Endometrium (tissue), 2 donors: ENCODE results near the gene KIAA0825.

Source experiments
- FAIRE-seq: peaks from 2 replicates; lab custom pipeline; 2012; peaks lifted over from hg19 to GRCh38; lab: Jason Lieb, UNC
- donor health status: control.
- donor health status: control.

KIAA0825 gene

DNA sequence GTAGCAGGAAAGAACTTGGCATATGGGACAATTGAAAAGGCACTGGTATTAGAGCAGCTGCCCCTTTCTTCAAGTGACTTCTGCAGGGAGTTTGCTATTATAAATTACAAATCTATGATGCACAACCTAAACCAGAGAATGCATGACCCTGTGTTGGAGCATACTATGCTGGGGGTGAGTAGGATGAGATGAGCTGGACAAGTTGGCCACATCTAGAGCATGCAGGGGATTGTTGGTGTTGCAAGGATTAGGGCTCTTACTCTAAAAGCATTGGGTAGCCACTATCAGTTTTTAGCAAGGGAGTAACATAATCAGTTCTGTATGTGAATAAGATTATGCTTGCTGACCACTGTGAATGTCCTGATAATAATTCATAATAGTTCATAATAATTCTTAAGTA, 186.7 kb downstream of the KIAA0825 start:
- FAIRE-seq, result no peak

DNA sequence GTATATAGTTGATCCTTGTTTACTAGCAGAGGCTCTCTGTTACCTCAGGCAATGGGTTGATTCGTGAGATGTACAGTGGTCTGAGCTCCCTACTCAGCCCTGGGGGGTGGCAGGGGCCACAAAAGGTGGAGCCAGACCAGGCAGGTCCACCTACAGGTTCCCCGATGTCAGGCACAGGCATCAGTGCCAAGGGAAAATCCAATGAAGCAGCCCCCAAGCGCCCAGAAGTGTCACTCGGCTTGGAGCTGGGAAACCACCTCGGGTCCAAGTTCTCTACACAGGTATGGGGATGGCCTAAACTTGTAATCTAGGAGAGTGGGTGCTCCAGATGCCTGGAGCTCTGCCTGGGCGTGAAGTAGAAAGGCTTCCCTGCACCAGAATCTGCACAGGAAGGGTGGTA, 188.8 kb downstream of the KIAA0825 start:
- no peak for FAIRE-seq

DNA sequence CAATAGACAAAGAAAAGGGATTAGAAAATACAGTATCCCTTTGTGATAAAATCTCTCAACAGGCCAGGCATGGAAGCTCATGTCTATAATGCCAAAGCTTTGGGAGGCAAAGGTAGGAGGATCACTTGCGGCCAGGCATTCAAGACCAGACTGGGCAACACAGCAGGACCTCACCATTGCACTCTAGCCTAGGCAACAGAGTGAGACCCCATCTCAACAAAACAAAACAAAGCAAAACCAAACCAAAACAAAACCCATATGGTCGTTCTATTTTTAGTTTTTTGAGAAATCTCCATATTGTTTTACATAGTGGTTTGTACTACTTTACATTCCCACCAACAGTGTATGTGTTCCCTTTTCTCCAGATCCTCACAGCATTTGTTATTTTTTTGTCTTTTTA, 193.0 kb downstream of the KIAA0825 start:
- FAIRE-seq, result no peak

DNA sequence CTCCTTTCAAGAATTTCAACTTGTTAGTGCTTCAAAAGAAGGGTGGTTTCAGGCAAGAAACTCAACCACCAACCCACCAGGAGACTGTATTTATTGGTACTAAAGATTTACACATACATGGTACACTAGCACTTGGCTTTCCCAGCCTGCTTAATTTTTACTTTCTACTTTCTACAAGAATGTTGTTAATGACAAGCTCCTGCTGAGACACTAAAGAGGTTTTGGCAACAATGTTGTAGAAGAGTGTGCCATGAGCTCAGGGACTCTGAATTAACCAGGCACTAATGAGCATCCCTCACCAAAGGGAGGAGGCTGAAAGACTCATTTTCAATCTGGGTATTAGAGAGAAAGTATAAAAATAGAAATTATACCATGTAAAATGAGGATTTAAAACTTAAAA, 195.0 kb downstream of the KIAA0825 start:
- FAIRE-seq, result no peak

DNA sequence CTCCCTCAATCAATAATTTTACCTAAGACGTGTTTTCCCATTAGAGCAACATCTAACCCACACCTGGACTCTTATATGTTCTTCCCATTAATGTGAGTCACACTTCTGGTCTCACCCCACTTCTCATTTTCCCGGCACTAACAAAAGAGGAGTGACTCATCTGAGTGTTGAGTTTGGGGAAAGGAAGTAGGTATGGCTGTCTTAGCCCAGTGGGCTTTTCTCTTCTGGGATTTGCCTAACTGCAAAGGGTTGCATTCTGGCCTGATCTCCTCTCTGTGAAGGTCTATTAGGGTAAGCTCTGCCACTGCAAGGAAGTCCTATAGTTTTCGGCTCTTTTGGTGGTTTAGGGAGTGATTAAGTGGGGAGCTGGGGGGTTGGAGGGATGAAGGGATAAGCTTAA, 195.6 kb downstream of the KIAA0825 start:
- no peak for FAIRE-seq

DNA sequence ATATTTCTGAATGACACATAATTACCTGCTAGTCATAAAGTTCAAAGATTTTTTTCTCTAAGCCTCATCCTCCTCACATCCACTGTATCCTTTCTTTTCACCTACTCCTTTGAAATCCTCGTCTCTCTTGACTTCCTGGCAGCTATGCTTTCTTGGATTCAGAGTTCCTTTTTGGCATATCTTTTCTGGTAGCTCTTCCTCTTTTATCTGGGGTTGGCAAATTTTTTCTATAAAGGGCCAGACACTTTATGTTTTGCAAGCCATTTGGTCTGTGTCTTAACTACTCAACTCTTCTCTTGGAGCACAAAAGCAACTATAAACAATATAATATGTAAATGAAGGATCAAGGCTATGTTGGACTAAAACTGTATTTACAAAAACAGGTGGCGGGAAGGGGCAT, 197.5 kb downstream of the KIAA0825 start:
- FAIRE-seq, result no peak

DNA sequence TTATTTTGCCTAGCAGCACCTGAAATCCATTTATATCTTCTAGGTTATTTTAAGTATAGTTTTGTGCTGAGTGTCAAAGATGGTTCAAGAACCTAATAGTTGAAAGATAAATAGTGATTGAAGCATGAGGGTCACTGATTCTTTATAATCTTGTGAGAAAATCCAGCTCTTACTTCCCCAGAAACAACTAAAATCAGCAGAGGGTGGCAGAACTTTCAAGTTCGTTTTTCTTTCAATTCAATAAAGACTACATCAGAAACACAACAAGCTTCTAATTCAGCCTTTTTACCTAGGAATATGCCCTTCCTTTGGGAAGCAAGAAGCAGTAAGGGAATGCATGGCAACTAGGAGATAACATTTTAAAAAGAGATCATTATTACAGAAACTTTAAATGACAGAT, 202.6 kb downstream of the KIAA0825 start:
- FAIRE-seq, result no peak

DNA sequence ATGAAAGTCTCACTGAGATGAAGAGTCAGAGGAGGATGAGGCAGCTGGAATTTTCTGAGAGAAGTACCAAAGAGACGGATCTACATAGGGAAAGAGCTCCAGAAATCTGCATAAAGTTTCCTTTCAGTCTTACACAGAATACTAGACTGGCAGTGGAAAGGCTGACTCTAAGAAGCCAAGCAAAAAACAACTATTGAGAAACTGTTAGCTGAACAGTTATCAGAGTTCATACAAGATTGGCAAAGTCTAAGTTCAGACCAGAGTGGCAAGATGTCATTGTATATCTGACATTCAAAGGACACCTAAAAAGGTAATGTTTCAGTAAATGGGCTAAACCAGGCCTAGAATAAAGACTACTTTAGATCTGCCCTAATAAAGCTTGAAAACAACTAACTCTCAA, 209.0 kb downstream of the KIAA0825 start:
- FAIRE-seq, result no peak

DNA sequence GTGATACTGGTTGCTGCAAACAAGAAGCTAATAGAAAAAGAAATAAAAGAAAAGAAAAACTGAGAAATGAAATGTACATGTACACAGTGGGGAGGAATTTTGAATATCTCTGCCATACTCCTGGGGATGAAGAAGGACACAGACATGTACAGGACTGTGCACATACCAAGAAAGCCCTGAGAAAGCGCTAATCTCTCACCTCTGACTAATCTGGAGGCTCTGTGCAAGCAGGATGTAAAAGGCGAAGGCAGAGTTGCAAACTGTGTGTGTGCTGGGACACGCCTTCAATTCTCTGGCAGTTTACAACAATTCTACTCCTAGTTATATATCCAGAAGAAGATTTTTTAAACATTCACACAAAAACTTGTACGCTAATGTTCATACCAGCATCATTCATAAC, 211.4 kb downstream of the KIAA0825 start:
- FAIRE-seq, result no peak

DNA sequence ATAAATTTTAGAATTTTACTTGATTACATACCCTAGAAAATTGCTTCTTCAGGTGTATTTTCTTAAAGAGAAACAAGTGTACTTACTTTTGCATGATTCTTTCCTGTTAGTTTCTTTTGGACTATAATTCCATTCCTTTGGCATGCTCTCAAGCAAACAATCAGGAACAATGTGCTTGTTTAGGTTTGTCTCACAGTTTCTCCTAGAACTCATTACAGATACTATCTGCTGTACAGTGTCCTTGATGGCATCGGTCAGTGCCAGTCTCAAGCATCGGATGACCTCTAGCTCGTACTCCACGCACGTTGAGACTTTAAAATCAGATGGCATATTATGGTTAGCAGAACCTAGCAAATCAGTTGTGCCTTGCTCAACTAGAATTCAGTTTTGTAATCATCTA, 214.9 kb downstream of the KIAA0825 start:
- no peak for FAIRE-seq

DNA sequence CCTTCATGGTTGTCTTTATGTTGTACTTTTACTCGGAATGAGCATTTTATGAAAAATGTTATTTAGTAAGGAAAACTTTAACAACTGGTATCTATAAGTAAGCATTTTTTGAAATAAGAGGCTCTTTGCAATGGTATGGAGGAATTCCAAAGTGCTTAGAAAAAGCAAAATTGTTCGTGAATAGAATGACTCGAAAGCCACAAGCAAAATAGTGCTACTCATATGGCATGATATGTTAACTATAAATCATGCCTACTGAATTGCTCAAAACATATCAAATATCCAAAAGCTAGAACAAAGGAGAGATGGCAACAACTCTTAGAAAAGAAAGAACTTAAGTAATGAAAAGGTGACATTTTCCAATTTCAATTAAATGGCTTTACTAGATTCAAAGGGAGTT, 216.3 kb downstream of the KIAA0825 start:
- no peak for FAIRE-seq

DNA sequence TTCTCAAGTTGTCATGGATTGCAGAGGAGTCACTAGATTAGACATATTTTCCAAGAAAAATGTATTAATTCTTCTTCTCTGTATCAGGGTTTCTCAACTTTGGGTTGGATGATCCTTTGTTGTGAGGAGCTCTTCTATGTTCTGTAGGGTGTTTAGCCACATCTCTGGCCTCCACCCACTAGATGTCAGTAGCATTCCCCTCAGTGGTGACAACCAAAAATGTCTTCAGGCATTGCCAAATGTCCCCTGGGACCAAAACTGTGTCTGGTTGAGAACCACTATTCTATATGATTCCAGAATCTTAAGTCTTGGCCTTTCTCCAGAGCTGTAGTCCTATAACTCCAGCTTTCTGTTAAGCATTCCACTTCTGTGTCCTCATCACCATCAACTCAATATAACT, 220.9 kb downstream of the KIAA0825 start:
- FAIRE-seq, result no peak

DNA sequence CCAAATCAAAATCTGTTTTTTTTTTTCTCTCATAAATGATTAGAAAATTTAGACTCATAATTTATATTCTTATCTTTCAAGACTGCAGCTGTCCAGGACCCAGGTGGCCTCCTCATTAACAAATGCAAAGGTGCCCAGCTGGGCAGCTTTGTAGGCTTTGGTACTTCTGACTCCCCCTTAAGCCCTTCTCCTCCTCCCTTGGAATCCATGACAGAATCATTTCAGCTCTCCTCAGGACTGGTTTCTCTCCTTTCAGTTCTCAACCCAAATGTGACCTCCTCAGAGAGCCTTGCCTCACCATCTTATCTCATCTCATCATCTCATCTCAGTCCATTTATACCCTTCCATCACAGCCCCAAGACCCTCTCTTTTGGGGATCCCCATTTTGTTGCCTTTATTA, 221.7 kb downstream of the KIAA0825 start:
- no peak for FAIRE-seq

DNA sequence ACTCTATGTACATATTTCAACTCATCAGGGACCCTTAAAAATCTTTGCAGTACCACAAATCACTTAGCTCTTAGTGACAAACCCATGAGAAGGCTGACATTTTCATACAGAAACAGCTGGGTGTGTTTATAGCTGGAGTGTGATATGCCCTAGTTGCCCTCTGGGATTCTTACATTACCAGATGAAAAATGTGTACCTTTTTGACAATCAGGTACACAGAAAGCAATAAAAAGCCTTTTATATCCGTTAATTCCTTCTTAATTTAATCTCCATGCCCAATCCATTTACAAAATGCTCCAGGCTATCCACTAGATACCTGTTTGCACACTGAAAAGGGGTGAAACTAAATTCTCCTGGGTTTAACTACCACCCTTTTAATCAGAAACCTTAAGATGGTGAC, 222.9 kb downstream of the KIAA0825 start:
- FAIRE-seq, result no peak

DNA sequence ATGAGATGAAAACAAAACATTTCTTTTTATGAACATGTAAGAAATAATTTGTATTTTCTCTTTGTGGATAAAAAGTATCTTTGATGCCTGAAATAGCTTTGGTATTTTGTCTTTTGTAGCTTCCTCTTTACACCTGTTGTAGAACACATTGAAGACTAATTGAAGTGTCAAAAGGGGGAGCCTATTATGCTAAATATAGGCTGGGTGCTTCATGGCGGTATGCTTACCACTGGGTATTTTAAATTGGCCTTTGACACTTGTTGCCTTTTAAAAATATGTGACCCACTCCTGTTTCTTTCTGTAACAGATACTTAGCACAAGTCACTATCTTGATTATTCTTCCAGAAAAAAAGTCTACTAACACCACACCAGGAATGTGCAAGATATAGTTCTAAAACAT, 226.4 kb downstream of the KIAA0825 start:
- no peak for FAIRE-seq

DNA sequence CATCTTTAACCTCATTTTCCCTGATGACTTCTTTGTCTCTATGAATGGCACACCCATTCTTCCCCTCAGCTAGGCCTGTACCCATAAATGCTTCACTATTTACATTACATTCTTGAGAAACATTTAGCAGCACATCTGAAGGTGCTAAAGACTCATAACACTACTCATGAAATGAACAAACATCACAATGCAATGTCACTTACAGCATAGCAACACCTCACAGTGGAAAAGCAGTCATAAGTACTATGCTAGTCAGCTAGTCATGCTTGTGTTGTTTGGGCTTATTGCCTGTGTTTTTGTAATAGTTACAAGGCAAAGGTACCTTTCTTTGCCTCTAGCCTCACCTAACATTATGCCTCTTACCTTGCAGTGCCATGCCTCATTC, 228.9 kb downstream of the KIAA0825 start:
- no peak for FAIRE-seq

DNA sequence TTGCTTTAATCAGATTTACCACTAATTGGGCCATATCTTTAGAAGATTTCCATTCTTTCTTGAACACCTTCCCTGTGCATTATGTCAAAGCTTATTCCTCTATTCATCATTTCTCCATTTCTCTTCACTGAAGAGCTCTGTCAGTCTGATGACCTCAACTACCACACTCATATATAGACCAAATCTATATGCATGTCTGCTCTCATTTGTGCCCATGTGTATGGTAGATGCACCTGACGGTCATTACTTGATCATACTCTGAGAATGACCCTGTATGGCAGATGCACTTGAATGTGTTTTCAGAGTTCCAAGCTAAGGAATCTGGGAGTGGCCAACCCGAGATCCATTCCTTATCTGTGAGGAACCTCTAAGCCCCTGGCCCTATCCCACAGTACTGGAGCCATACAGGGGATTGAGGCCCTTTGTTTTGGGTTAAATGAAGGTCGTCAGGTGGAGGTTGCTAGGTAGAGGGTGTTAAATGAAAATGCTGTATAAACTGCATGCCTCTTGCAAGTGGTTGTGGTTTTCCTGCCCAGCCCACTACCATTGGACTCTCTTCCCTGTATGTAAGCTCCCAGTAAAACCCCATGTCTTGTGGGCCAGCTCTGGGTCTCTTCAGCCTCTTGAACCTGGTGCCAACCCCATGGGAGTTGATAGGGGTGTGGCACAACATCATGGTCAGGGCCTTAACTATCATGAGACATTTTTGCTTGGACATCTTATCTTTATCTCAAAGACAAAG, 229.5 kb downstream of the KIAA0825 start:
- no peak for FAIRE-seq

DNA sequence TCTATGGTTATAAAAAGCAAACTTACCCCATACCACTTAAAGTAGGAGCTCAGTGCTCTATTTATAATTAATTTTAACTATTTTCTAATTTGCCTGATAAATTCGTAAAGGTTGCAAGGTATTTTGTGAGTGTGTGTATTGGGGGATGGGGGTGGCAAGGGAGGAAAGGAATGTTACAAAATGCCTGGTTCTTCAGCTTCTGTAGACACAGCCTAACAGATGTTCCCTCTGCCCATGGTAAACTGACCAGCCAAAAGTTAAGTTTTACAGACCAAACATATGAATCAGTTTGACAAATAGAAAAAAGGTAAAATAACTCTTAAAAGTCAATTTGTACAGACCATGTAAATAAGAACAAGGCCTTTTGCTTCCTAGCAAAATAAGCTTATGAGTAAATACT, 232.6 kb downstream of the KIAA0825 start:
- FAIRE-seq, result no peak

DNA sequence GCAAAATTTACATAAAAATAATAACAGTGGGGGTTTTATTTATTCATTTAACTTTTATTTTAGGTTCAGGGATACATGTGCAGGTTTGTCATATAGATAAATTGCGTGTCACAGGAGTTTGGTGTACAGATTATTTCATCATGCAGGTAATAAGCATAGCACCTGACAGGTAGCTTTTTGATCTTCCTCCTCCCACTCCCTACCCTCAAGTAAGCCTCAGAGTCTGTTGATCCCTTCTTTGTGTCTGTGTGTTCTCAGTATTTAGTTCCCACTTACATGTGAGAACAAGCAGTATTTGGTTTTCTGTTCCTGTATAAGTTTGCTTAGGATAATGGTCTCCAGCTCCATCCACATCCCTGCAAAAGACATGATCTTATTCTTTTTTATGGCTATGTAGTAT, 240.3 kb downstream of the KIAA0825 start:
- no peak for FAIRE-seq

DNA sequence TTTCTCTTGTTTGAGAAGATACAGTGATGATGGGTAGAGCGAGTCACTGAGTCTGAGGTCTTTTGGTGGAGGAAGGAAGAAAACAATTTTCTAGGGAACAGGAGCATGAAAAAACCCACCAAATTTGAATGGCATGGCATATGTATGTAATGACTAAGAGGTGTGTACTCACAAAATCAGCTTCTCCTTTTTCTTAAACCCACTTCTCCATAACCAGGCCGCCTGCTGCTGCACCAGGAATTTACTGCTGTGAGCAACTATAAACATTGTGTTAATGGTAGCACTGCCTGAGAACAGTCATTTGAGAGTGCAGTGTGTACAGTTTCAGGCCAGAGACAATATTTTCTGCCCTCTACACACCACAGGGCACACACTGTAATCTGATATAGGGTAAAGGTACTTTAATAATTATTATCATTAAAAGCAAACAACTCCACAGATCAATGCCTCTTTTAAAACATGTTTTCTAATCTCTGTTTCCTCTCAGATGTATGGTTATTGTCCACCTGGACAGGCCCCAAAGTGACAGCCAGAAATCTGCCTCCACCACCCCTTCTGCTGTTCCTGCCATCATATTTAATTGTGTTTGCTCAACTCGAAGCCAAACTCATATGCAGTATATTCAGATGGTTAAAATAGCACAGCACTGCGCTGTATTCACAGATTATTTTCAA, 241.6 kb downstream of the KIAA0825 start:
- no peak for FAIRE-seq

DNA sequence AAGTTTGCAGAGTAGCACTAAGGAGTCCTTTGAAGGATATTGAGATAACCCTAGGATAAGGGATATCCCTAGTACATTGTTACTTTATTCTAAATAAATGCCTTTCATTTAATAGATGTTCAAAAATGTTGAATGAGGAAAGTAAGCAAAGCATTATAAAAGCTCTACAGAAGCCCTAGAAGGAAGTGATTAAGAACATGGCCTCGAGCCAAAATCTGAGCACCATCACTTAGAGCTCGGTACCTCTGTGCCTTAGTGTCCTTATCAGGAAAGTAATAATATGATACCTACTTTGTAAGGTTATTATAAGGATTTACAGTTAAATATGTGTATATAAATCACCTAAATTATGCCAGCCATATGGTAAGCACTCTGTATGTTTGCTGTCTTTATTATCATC, 242.6 kb downstream of the KIAA0825 start:
- FAIRE-seq, result no peak

DNA sequence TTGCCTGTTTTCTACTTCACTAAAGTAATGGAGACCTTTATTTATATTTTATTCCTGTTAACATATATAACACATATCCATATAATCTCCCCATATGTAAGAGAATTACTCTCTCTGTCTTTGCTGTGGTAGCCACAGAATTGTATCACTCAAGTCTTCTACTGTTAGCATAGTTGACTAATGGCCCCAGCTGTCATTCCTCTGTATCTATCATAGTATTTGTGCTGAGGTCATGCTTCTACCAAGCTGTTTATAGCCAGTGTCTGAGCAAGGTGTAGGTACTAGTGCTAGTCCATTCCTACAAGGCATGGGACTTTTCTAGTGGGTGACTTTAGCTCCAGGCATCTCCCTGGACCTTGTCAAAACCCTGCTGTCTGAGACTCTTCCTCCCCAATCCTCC, 244.1 kb downstream of the KIAA0825 start:
- FAIRE-seq, result no peak

DNA sequence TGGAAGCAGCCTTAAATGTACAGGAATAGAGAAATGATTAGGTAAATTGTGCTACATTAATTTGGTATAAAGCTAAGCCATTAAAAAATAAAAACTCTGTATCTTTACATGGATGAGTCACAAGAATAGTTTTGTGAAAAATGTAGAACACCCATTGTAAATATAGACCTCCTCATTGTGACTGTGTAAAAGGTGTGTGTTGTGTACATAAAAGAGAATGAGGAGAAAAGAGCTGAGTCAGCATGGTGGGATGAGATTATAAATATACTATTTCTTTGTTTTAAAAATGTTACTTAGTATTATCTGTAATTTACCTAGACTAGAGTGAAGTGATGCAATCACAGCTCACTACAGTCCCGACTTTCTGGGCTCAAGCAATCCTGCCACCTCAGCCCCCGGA, 250.5 kb downstream of the KIAA0825 start:
- no peak for FAIRE-seq

DNA sequence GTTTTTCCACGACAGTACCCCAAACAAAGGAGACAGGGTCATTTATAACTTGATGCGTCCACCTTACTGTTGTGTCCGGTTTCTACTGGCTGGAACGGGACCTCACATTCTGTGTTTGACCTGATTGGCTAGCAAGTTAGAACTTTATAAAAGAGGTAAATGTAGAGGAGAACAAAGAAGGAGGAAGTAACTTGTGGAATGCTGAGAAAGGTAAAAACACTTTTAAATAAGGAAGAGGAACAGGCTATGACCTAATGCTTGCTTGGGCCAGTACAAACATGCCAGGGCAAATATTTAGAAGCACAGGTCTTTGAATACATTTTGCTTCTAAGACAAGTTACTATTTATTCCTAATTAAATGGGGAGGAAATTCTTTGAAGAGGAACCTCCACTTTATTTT, 251.6 kb downstream of the KIAA0825 start:
- no peak for FAIRE-seq
